HG02642 (cell line): ENCODE results near the gene FBXO31.

ENCODE experiments used
- ATAC-seq: cut with Tn5 transposase; IDR thresholded peaks from one replicate; pipeline ENCODE4 v1.9.1; 2021; ENCODE audit warnings: mild to moderate bottlenecking; ENCODE audit not compliant: unreplicated experiment, poor library complexity

Gene FBXO31

GRCh38 chr16:87332150-87332549, 51.4 kb downstream of the FBXO31 start:
- ATAC-seq = no peak

GRCh38 chr16:87331241-87331801, 52.3 kb downstream of the FBXO31 start:
- ATAC-seq = no peak

GRCh38 chr16:87330646-87331045, 52.9 kb downstream of the FBXO31 start:
- ATAC-seq = no peak

GRCh38 chr16:87330257-87330624, 53.3 kb downstream of the FBXO31 start:
- no peak for ATAC-seq

DNA sequence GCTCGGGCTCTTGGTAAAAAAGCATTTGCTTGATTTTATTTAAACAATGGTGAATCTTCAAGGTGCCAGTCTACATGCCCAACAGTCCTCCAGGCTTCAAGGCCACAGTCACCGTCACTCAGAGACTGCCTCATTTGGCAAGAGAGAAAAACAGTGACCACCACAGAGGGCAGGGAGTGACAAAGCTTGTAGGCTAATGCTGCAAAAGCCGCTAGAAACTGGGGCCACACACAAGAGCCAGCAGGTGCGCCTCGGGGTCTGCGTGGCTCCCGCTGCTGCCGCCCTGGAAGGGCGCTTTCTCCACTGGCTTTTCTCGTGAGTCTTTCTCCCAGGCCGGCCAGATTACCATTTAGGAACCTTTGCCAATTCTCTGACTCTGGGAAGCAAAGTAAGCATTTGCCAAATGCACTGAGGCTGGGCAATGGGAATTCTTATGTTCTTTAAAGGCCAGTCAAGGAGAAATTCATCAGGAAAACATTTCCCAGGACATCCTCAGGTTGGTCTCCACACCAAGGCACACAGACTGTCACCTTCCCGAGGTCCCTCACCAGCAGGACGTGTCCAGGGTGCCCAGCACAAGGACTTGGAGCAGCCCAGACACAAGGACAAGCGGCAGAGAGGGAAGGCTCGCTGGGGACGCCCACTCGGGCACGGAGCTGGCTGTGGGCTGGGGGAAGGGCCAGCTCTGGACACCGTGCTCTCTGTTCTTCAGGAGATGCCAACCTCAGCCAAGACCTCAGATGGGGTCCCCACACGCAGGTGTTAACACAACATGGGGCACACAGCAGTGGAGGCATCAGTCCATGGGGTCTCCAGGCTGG, 53.9 kb downstream of the FBXO31 start:
- no peak for ATAC-seq

GRCh38 chr16:87328846-87329245, 54.7 kb downstream of the FBXO31 start:
- ATAC-seq = no peak

GRCh38 chr16:87327798-87328495, 55.6 kb downstream of the FBXO31 start:
- ATAC-seq = no peak

GRCh38 chr16:87326151-87326571, 57.4 kb downstream of the FBXO31 start:
- no peak for ATAC-seq

GRCh38 chr16:87325423-87325858, 58.1 kb downstream of the FBXO31 start:
- ATAC-seq = no peak

DNA sequence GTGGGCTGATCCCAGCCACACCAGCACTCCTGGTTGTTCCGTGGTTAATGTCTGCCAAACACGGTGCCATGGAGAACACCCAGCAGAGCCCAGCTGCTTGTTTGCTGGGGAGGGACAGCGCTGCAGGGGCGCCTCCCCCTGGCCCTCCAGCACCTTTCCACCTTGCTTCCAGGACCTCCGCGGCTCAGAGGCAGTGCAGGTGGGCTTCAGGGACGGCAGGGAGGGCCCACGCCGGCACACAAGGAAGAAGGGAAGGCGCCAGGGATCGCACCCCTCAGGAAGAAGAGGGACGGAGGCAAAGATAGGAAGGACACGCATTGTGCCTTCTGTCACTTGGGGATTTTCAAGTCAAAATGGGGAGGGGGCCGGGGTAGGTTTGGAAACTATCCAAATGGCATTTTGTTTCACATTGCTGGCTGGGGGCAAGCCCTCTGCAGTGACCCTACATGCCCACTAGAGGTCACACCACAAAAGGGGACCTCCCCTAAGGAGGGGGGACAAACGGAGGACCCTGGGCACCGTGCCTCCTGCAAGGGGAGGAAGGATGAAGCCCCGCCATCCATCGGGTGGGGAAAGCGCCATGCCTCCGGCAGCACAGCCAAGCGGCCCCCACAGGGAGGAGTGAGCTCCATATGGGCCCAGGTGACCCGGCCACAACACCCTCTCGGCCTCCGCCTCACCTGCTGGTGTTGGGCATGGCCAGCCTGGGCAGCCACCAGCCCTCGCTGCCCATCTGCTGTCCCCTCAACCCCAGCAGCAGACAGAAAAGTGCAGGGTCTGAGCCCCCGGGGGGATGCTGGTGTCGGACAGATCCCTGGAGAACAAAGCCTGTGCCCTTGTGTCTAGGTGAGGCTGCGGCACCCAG, 58.9 kb downstream of the FBXO31 start:
- ATAC-seq = no peak

- no peak for ATAC-seq
These were observed 59.7 kb downstream of the FBXO31 start for GRCh38 chr16:87323727-87324410.

GRCh38 chr16:87322833-87323726, 60.5 kb downstream of the FBXO31 start:
- ATAC-seq = no peak

DNA sequence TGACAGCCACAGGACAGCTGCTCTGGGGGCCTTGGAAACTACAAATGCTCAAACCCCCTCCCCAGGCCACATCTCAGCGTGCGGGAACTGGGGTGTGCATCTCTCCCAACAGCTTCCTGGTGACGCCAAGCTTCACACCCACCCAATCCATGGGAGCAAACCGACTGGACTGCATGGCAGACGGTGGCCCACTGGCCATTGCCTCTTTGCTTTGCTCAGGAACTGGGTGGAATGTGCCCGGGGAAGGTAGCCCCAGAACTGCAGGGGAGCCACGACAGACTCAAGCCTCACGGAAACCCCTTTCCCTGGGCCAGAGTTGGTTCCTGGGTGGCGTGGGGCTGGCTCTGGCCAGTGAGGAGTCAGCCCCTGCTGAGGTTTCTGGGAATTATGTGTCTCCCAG, 61.2 kb downstream of the FBXO31 start:
- ATAC-seq = no peak

DNA sequence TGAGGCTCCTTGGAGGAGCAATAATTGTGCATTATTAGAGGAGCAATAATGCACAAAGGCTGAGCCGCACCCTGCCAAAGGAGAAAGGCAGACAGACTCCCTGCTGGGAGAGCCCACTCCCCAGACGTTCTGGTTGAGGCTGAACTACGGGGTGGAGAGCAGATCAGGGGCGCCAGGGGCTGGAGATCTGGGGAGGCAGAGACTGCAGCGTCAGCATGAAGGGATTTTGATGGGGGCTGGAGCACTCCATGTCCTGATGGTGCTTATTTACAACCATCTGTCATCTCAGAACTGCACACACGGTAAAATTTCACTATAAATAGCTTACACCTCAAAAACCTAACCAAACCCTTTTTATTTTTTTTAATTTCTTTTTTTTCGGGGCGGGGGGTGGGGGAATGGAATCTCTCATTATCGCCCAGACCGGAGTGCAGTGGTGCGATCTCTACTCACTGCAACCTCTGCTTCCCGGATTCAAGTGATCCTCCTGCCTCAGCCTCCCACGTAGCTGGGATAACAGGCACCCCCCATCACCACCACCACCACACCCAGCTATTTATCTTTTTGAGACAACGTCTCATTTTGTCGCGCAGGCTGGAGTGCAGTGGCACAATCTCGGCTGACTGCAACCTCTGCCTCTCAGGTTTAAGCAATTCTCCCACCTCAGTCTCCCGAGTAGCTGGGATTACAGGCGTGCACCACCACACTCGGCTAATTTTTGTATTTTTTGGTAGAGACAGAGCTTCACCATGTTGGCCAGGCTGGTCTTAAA, 62.1 kb downstream of the FBXO31 start:
- no peak for ATAC-seq

GRCh38 chr16:87320510-87321227, 62.9 kb downstream of the FBXO31 start:
- ATAC-seq = no peak

GRCh38 chr16:87319997-87320491, 63.5 kb downstream of the FBXO31 start:
- ATAC-seq = no peak

DNA sequence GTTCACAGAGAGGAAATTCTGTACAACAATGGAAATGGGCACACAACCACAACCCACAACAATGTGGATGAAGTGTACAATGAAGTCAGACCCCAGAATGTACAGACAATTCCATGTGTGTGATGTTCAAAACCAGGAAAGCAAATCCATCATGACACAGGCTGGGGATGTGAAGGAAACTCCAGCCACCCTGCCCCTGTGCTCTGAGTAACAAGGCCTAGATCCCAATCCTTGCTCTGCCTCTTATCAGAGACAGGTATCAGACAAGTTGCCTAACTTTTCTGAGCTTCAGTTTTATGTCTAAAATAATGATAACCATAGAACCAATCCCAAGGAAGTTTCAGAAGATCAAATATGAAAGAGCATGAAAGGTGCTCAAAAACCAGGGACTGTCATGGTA, 64.6 kb downstream of the FBXO31 start:
- no peak for ATAC-seq
